PC-3 (cell line): ENCODE results near the gene F5.

Experiments used
- CTCF ChIP-seq: fragments of 300-600 bp; sonication (generic); conservative IDR thresholded peaks from 2 replicates; pipeline ENCODE4 v1.5.1; 2017; ENCODE audit warnings: antibody characterized with exemption, low read depth, mild to moderate bottlenecking, low read length
- EZH2 ChIP-seq: fragments of 300-600 bp; sonication (generic); IDR thresholded peaks from one replicate; pipeline ENCODE4 v1.6.1; 2017; ENCODE audit warnings: antibody characterized with exemption, mild to moderate bottlenecking, low read length; ENCODE audit not compliant: unreplicated experiment

GRCh38 chr1:169601096-169601881 lies 15.0 kb upstream of the F5 start:
- TF ChIP-seq CTCF: peak; percentile 78
- TF ChIP-seq EZH2: no peak
